AG10803 (cell line): ENCODE measurements around the gene ICE2.
A peak's percentile ranks its signal among the peaks of the same experiment; 100 is the strongest.

Experiments used
- DNase-seq: peaks from one replicate; pipeline ENCODE4 v3.0.0; 2010; ENCODE audit warnings: low read depth
- H3K4me3 ChIP-seq: 2 replicates; pipeline ENCODE4 v1.5.1; 2011; ENCODE audit warnings: mild to moderate bottlenecking, low read length, control low read depth
- CTCF ChIP-seq: conservative IDR thresholded peaks from 2 replicates; pipeline ENCODE4 v1.5.1; 2011; ENCODE audit warnings: mild to moderate bottlenecking, low read length, control low read depth, inconsistent platforms

ICE2 gene

GRCh38 chr15:60370869-60371136, 108.1 kb downstream of the ICE2 start:
- DNase-seq, result no peak
- no peak for TF ChIP-seq CTCF
- no peak overlapping the region; the same call in 1 of the 2 replicates for H3K4me3 ChIP-seq

DNA sequence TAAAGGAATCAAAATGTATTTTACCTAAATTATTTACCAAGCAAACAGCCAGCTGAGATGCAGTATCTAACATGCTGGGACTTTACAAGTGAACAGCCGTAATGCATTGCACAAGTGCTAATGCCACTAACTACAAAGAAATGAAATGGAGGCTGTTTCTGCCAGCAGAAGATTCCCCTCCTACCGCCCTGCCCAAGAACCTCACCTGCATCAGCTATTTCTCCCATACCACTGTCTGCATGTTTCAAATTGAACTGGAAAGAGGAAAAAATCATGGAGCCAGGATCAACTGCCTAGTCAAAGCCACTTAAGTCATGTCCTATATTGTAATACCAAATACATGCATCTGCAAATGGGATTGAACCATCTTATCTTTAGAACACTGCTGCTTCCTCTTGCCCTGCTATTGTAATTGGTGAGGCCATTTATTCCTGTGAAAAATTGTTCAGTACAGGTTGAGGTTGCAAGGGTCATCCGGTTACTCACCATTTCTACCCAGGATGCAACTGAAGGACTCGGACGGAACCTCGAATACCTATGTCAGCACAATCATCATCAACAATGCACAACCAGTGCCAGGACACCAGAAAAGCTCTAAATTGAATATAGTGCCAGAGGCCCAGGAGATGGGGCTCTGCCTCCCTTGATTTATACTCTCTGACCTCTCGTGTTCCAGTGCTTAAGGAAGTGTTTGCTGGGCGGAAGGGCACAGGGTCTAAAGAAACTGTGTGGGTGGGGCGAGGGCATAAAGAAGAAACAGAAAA, 108.7 kb downstream of the ICE2 start:
- no peak for DNase-seq
- peak overlapping the region; percentile 3; the same call in 1 of the 2 replicates for H3K4me3 ChIP-seq

GRCh38 chr15:60369696-60370095, 109.2 kb downstream of the ICE2 start:
- no peak overlapping the region for H3K4me3 ChIP-seq
- no peak for DNase-seq
- TF ChIP-seq CTCF, result no peak

More for the DNA sequence above, 108.7 kb downstream of the ICE2 start:
- no peak for TF ChIP-seq CTCF
